Ovary (tissue), 9 donors: ENCODE data around the gene CDH23. TPM values are rescaled to one million over a fixed set of nuclear protein-coding genes. Genes with fewer than 3 reads are reported as not detected.

ENCODE experiments used
- DNase-seq, 5 donors: peaks; one replicate each; pipeline ENCODE4 v3.0.0-alpha.2; 2019 to 2020
- H3K27ac ChIP-seq, 2 donors: fragments of 200-600 bp; one replicate each; pipeline versions ENCODE4 v1.5.1 to v1.8.0; 2019 to 2022
- H3K27me3 ChIP-seq: fragments of 200-600 bp; one replicate; pipeline ENCODE4 v1.8.0; 2022
- H3K36me3 ChIP-seq: fragments of 200-600 bp; sonication (generic); one replicate; pipeline ENCODE4 v1.5.1; 2019
- H3K4me1 ChIP-seq: one replicate; pipeline ENCODE4 v1.8.1; 2013; ENCODE audit warnings: mild to moderate bottlenecking, moderate library complexity; ENCODE audit not compliant: insufficient read depth
- H3K4me3 ChIP-seq: fragments of 200-600 bp; sonication (generic); one replicate; pipeline ENCODE4 v1.5.1; 2017
- H3K9me3 ChIP-seq, 2 donors: fragments of 200-600 bp in 1 of 2; sonication (generic) in 1 of 2; one replicate each; pipeline versions ENCODE4 v1.5.1 to v1.8.1; 2013 to 2019; ENCODE audit warnings: mild to moderate bottlenecking in 1 of 2, moderate library complexity in 1 of 2
- CTCF ChIP-seq, 3 donors: fragments of 450-650 bp in 2 of 3; fragments of 200-600 bp in 1 of 3; IDR thresholded peaks; one replicate each; pipeline versions ENCODE4 v1.5.1 to v1.8.0; 2016 to 2022; ENCODE audit warnings: antibody characterized with exemption in 3 of 3, mild to moderate bottlenecking in 1 of 3
- EP300 ChIP-seq: sonication (generic); formaldehyde crosslinking; IDR thresholded peaks from one replicate; pipeline ENCODE4 v1.6.1; 2017; ENCODE audit warnings: antibody characterized with exemption
- POLR2A ChIP-seq: fragments of 450-650 bp; IDR thresholded peaks from one replicate; pipeline ENCODE4 v1.6.1; 2017; ENCODE audit warnings: antibody characterized with exemption, mild to moderate bottlenecking, moderate library complexity
- WGBS, 3 donors: extraction: QIAGEN DNeasy Blood & Tissue Kit in 1 of 3; methylation state at CpG; one replicate each; pipeline versions ENCODE4 v1.1.5 to v1.1.7; 2013 to 2017; 5-methylcytosine and 5-hydroxymethylcytosine counted together
- intact Hi-C, 4 donors: fragments of 100-400 bp; cut with DNase I; formaldehyde crosslinking; loops; one replicate each; pipeline versions ENCODE4 v1.11.0 to v1.15.1; 2022 to 2023
- polyA plus RNA-seq, 2 donors: library from polyadenylated mRNA; stranded (reverse); fragments of 200-250 nt in 1 of 2; fragments of 350-450 nt in 1 of 2; fragmentation: Illumina TruSeq in 1 of 2; extraction: RNeasy Lipid Tissue Mini Kit (QIAGEN cat#74804) in 1 of 2; gene quantifications; one replicate each; pipeline ENCODE4 v1.2.3, GENCODE V29; 2013 to 2014
- total RNA-seq, 7 donors: library from RNA; depleted of rRNA in 2 of 7; stranded (reverse); fragments of >200 nt in 2 of 7; fragmentation: NEBNext Ultra II Directional in 3 of 7; extraction: Animal tissue kit (Norgen Biotek cat#: 25700) in 3 of 7; gene quantifications; one replicate each; pipeline versions ENCODE4 v1.1.0 to v1.2.4, GENCODE V29; 2016 to 2023
- donor health status: DM: no; HTN: no; CAD: no; lungs with moderate emphysema.
- donor health status: DM: no; HTN: no; CAD: no.
- donor health status: Bipolar disorder and iron deficiency.
- donor health status: DM: yes; HTN: yes; CAD: no.
- donor health status: DM: no; HTN: no; CAD: no.
- donor health status: DM: yes; HTN: yes; CAD: no.

The CDH23 gene
- total and polyA plus RNA-seq, 9 donors = 7.5 to 108 (median 39.1) TPM

GRCh38 chr10:71483885-71484751 lies 87.4 kb downstream of the CDH23 start:
- Histone ChIP-seq H3K27me3 (no peaks in the 10 kb centered on the region), H3K4me1 (no peaks in the 10 kb centered on the region), H3K27ac (no peak overlapping the region), H3K36me3 (no peaks in the 10 kb centered on the region), H3K4me3 (no peak overlapping the region), H3K9me3 (no peaks in the 10 kb centered on the region)
- TF ChIP-seq POLR2A (no peak), EP300 (no peak), CTCF (IDR thresholded peaks at IDR 0.05) (no peak)
- no peak for DNase-seq
- intact Hi-C loops = no loop called here
- WGBS, 3 donors = 73 to 79% (median 79%) methylated on average over 22 of the region's 22 CpGs

GRCh38 chr10:71486484-71487114 lies 89.9 kb downstream of the CDH23 start:
- WGBS, 3 donors = 78 to 79% (median 79%) methylated on average over 6 of the region's 6 CpGs
- H3K4me3 ChIP-seq = no peak overlapping the region
- DNase-seq = no peak

GRCh38 chr10:71487726-71488125 lies 91.0 kb downstream of the CDH23 start:
- no peaks in the 10 kb centered on the region for H3K9me3 ChIP-seq
- H3K4me1 ChIP-seq = no peaks in the 10 kb centered on the region
- no peak overlapping the region for H3K4me3 ChIP-seq
- WGBS, 3 donors = 98 to 100% (median 100%) methylated on average over 1 of the region's 1 CpG
- no peak for DNase-seq
- no peaks in the 10 kb centered on the region for H3K27me3 ChIP-seq
- no peaks in the 10 kb centered on the region for H3K36me3 ChIP-seq
- intact Hi-C loops = no loop called here
- TF ChIP-seq CTCF (IDR thresholded peaks at IDR 0.05) (no peak), EP300 (no peak), POLR2A (no peak)
- no peak overlapping the region for H3K27ac ChIP-seq

More at GRCh38 chr10:71486484-71487114, 89.9 kb downstream of the CDH23 start:
- H3K27ac ChIP-seq = no peak overlapping the region
- no peaks in the 10 kb centered on the region for H3K36me3 ChIP-seq
- TF ChIP-seq EP300 (no peak), CTCF (IDR thresholded peaks at IDR 0.05) (no peak), POLR2A (no peak)
- no peaks in the 10 kb centered on the region for H3K4me1 ChIP-seq
- intact Hi-C loops = no loop called here
- no peaks in the 10 kb centered on the region for H3K27me3 ChIP-seq
- H3K9me3 ChIP-seq = no peaks in the 10 kb centered on the region

- Histone ChIP-seq H3K36me3 (no peaks in the 10 kb centered on the region), H3K9me3 (no peaks in the 10 kb centered on the region), H3K4me3 (no peak overlapping the region), H3K27me3 (no peaks in the 10 kb centered on the region), H3K4me1 (no peaks in the 10 kb centered on the region), H3K27ac (no peak overlapping the region)
- intact Hi-C loops = no loop called here
- TF ChIP-seq CTCF (IDR thresholded peaks at IDR 0.05) (no peak), EP300 (no peak), POLR2A (no peak)
- WGBS, 3 donors = 92 to 95% (median 95%) methylated on average over 2 of the region's 2 CpGs
- no peak for DNase-seq
Measured at GRCh38 chr10:71489077-71489476, 92.4 kb downstream of the CDH23 start.
